CD4-positive, alpha-beta T cell treated with Interleukin-6 at 100 ng/mL for 8 hours (primary cell): ENCODE data around the gene CHD8.
"Not testable (repeated sequence)": the region's sequence is repeated elsewhere in the genome, so short reads cannot be mapped to it uniquely, and the experiment has no call there.

Source experiments
- DNase-seq: peaks from one replicate; pipeline ENCODE4 v3.0.0-alpha.2; 2020; ENCODE audit warnings: mixed read lengths, low spot score

CHD8 gene, protein sequence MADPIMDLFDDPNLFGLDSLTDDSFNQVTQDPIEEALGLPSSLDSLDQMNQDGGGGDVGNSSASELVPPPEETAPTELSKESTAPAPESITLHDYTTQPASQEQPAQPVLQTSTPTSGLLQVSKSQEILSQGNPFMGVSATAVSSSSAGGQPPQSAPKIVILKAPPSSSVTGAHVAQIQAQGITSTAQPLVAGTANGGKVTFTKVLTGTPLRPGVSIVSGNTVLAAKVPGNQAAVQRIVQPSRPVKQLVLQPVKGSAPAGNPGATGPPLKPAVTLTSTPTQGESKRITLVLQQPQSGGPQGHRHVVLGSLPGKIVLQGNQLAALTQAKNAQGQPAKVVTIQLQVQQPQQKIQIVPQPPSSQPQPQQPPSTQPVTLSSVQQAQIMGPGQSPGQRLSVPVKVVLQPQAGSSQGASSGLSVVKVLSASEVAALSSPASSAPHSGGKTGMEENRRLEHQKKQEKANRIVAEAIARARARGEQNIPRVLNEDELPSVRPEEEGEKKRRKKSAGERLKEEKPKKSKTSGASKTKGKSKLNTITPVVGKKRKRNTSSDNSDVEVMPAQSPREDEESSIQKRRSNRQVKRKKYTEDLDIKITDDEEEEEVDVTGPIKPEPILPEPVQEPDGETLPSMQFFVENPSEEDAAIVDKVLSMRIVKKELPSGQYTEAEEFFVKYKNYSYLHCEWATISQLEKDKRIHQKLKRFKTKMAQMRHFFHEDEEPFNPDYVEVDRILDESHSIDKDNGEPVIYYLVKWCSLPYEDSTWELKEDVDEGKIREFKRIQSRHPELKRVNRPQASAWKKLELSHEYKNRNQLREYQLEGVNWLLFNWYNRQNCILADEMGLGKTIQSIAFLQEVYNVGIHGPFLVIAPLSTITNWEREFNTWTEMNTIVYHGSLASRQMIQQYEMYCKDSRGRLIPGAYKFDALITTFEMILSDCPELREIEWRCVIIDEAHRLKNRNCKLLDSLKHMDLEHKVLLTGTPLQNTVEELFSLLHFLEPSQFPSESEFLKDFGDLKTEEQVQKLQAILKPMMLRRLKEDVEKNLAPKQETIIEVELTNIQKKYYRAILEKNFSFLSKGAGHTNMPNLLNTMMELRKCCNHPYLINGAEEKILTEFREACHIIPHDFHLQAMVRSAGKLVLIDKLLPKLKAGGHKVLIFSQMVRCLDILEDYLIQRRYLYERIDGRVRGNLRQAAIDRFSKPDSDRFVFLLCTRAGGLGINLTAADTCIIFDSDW (N-terminal part only)

DNA sequence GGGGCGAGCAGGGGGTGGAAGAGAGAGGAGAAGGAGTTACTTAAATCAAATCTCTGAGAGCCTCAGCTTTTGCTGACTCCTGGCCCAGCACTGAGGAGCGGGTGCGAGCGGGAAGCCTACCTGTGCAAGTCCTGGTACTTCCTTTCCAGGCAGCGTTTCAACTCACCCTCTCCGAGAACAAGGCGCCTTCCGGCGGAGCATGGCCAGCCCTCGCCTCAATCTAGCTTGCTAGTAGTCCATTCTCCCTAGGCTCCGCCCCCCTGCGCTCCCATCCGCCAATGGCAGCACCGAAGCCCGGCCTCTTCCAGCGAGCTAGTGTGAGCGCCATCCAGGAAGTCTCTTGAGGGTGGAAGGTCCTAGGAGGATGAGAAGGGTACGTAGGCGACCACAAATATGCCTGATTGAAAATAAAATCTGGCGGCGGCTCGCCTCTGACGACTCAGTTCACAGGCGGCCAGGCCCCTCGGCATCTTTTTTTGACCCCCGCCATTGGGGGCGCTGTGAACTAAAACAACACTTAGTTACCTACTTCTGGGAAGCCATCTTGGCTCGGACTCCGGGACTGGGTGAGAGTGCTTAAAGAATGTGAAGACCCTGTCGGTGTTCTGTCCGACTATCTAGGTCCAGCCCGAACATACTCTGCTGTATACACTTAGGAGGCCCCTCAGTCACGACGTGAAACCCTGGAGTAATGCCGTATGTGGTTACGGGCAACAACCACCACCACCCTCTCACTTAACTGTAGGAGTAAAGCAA lies at the start of gene CHD8:
Gene CHD8 (minus strand): TSS at position 212 of the 756 bp plus-strand sequence. CDS start 24,480 bp downstream, outside the sequence.
- DNase-seq = peak; percentile 100

DNA sequence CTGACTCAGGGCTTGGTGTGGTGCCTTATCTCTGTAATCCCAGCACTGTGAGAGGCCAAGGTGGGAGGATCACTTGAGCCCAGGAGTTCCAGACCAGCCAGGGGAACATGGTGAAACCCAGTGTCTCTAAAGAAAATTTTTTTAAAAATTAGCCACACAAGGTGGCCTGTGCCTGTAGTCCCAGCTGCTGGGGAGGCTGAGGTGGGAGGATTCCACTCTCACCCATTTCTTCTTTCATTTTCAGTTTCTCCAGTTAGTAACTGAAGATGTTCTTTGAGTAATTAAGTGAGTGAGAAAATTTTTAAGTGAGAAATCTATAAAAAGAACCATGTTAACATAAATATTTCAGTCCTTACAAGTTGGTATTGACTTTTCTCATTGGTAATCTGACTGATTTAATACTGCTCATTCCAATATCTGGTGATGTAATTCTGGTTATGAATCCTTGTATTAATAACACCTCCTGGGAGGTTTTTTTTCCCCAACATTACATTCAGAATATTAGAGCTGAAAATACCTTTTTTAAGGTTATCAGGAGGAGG lies 49.2 kb upstream of the CHD8 start:
- DNase-seq = no peak

DNA sequence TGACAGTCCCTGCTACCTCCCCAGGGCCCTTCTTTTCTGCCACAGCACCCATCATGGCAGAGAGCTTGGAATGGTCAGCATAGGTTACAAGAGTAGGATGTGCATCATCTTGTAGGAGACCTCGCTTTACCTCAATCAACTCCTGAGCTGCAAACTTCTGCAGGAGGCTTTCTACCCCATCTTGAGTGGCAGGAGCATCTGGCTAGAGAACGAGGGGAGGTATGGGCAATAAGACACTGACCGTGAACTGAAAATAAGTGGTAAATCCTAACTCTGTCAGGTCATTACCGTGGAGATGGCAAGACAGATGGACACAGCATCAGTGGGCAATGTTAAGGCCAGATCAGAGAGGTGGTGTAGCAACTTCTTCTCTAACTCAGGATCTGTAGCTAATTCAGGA lies 47.5 kb upstream of the CHD8 start:
- no peak for DNase-seq

DNA sequence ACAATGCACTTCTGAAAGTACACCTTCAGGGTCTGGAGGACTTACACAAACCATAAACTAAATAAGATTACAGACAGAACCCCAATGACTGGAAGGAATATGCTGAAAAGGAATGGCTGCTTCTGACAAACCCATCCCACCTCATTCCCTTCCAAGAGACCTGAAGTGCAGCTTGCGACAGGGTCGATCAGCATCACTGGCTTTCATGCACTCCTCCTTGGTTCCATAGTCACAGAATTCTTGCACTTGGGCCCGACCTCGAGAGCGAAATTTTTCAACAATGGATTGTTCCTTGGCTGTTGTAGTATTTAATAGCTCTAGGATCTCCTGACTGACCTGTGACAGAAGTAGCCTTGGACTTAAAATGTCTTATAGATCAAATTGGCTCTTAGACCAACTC lies 45.6 kb upstream of the CHD8 start:
- DNase-seq = no peak

DNA sequence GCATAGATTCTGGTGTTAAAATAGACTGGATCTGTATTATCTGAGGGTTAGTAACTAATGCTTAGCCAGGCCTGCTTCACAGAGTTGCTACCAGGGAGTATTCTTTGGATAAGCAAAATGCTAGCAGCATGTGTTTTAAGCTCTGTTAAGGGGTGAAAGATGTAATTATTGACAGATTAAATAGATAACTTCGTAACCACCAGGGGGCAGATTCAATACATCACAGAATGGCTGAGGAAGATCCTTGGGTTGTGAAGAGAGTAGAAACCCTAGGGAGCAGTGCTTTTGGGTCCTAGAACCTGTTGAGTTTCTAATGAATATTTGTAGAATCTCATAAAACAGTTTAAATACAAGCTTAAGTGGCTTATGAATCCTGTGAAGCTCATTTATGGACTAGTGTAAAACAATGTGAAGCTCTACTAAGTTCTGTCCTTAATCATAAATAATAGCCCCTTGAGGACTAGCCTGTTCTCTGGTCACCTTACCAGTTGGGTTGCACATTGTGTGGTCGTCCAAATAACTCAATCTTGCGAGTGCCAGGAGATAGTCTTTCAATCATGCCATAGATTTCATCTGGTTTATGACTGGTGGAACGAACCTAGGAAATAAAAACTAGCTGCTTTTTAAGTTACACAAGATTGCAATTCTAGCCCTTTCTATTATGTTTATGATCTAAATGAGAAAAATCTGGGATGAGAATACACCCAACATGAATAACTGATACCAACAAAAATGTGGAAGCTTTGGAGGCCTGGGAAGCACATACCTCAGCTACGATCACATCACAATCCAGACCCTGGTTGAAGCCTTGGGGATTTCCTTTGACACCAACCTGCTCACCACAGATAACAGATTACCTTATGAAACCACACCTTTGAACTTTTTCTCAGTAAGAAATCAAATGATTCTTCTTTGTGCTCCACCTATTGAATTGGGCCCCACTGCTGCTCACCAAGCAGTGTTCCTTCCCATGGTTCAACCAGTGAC lies 42.9 kb upstream of the CHD8 start:
- DNase-seq = peak; percentile 47

DNA sequence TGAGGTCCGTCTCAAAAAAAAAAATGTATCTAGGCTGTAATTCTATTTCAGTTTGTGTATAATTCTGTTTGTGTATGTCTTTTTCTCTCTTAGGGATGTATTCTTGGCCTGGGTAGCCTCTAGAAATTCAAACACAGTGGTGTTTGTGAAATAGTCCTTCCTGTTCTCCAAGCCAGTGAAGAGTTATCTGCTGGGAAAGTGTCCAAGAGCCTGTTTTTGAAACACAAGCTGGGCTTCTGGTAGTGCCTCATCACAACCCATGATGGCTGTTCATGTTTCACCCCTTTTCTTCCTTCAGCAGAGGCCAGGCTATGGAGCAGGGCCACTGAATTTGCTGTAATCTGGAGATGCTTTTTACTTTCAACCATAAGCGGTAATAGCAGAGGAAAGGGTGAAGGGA lies 40.5 kb upstream of the CHD8 start:
- no peak for DNase-seq

DNA sequence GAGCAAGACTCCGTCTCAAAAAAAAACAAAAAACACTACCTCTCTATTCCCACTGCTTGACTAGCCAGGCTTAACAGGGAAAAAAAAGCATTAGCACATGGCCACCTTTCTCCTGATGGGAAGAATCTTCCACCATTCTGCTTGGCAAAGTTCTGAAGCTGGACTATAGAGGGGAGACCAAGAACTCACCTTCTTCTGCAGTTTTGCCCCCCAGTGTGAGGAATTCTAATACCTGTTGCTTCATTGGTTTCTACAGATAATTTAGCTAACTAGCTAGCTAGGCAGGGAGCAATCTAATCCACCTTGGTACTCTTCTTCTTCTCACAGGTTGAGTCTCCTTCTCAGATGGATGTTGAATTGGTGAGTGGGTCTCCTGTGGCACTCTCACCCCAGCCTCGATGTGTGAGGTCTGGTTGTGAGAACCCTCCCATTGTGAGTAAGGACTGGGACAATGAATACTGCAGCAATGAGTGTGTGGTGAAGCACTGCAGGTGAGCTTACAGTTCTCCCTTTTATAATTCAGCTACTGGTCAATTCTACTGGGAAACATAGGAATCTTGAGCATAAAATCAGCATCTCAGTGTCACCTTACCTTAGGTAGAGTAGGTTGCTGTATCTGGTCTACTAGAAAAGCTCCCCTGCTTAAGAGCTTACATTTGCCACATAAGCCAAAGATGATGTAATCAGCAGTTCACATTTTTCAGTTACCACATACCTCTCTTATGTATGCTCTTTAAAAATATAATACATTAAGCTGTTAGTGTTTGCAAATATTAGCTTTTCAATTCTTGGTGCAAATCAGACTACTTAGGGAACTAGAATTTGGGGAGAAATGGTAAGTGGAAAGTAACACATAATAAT lies 39.2 kb upstream of the CHD8 start:
- no peak for DNase-seq

DNA sequence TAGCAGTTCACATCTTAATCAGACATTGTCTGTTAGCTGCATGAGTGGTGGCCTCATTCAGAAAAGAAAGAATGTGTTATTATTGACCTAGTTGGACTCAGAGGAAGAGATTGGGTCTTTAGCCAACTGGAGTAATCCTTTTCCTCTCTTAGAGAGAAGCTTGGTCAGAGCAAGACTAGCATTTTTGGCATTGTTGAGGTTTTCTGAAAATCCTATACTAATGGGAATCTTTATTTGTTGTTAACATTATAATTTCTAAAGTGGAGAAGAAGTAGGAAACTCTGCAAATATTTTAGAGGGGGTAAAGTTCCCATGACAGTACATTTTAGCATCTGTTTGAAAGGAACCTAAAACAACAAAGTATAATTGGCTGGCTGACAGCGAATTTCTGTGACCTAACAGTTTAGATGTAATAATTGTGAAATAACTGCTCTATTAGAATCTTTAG lies 30.7 kb upstream of the CHD8 start:
- DNase-seq = no peak

DNA sequence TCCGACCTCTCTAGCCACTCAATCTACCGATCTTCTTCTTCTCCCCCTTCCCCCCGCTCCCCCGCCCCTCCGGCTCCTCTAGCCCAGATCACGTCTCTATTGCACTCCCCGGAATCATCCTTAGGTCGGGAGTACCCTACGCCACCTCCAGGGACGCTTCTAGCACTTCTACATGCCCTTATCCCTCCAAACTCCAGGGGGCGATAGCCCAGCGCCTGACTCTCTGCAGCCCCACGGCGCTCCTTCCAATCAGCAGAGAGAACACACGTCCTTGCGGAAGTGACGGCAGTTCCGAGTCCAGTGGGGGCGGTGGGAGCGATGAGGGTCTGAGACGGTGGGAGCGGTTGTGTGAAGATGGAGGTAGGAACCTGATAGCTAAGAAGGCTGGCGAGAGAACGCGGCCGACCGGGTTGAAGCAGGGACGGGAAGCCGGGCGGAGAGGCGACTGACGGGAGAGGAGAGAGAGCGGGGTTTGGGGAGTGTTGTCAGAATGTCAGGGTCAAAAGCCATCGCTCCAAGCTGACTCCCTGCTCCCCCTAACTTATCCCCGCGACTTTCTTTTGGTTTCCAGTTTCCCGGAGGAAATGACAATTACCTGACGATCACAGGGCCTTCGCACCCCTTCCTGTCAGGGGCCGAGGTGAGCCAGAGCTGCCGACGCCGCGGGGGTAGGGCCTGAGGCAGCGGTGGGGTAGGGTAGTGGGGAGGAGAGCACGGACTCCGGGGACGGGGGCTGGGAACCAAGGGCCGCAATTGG lies 21.2 kb upstream of the CHD8 start, which contains the start of the genes RAB2B and TOX4:
Gene RAB2B (minus strand): TSS at position 35 of the 757 bp plus-strand sequence. CDS start 87 bp downstream, outside the sequence.
Gene TOX4 (plus strand): TSS at position 271 of the 757 bp plus-strand sequence. CDS start 84 bp downstream, at position 355.
- peak; percentile 97 for DNase-seq

DNA sequence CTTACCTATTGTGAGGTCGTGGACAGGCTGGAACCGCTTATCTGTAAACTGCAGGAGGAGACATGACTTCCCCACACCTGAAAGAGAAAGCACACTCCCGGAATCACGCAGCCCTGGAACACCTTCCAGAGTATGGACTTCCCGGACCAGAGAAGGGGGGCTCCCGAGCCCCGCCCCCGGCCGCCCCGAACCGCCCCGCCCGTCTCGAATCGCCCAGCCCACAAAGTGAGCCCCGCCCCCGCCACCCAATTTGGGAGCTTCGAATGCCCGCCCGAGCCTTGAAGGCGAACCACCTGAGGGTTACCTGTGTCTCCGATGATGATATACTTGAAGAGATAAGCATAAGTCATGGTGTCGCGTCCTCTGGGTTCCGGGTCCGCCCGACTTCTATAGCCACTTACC lies 20.6 kb upstream of the CHD8 start:
- no peak for DNase-seq

DNA sequence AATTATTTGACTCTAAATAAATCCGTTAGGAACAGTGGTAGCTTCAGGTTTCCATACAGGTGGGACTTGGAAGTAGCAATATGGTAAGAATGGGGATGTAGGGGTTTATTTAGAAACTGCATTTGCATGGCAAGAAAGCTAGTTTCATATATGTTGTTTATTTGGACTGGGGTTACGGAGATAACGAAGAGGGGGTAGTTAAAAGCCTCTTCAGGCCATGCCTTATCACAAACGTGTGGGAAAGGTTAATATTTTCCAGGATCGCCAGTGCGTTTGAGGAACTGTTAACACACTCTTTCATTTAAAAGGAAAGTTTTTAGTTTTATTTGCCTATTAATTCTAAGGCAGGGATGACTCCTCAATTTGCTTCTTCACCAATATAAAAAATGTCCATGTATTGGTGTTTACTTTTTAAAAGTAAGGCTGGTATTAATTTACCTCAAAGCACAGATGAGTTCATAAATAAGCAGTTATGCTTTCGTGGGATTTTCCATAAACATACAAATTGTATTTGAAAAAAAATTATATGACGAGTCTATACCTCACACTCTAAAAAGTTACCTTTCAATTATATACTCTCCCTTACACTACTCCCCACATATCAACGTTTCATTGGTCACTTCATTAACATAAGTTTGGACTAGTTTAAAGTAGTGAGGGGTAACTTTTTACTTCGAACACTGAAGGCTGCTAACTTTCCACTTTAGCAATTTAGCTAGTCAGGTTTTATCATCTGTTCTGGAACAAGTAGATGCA lies 20.0 kb upstream of the CHD8 start:
- DNase-seq = no peak

DNA sequence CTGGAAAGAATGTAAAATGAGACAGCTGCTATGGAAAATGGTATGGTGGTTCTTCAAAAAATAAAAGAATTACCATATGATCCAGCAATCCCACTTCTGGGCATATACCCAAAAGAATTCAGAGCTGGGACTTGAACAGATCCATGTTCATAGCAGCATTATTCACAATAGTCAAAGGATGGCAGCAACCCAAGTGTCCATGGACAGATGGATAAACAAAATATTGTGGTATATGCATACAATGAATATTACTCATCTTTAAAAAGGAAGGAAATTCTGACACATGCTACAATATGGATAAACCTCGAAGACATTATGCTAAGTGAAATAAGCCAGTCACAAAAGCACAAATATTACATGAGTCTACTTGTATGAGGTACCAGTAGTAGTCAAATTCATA lies 11.7 kb upstream of the CHD8 start:
- DNase-seq = no peak

DNA sequence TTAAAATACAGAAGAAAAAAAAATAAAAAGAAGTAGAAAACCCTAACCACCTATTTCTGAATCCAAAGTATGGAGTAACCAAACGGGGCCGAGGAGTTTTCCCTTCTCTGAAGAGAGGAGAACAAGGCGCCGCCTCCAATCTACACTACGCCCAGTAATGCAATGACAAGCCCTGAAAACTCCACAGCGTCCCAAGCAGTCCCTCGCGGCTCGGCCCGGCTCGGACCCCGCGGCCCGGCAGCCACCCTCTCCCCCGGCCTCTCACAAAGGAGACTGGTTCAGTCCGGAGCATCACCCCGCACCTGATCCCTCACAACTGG lies 371 bp downstream of the CHD8 start:
- DNase-seq = no peak

DNA sequence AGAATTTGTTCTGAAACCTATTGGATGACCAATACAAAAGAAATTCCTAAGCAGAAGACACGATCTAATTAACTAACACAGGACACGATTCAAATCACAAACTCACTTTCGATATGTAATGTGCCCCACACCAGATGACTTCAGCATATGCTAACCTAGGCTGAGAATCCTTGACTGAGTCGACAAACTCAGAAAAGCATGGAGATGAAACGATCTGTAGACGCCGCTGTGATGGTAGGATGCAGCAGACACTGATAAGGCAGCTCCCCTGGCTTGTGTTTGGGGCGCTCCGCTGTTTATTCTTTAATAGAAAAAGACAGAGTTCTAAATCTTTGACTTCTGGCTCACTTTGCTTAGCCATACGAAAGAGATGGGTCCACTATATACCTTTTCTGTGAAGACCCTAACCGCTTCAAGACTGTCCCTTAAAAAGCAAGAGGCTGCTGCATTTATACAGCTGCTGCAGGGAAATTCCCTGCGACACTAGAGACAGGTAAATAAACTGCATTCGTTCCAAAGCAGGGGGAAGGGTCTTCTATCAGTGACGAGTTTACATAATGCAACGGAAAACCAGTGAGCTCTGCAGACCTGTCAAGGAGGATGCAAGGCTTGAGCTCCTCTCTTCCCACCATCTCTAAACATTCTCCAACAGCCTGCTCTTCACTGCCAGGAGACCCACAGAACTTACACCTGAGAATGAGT lies 929 bp downstream of the CHD8 start:
- DNase-seq = no peak

DNA sequence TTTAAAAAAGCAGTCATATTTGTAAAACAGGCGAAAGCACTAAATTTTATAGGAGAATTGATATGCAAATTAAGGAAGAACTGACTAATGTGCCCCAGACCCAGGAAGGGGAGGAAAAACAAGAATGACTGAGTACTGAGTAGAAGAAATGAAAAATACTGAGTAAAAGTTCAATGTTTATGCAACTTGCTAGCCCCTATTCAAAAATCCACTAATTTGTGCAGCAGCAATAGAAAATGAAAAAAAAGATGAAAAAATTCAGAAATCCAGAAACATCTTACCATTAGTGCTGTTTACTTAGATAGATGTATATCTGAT lies 6.1 kb downstream of the CHD8 start:
- no peak for DNase-seq

DNA sequence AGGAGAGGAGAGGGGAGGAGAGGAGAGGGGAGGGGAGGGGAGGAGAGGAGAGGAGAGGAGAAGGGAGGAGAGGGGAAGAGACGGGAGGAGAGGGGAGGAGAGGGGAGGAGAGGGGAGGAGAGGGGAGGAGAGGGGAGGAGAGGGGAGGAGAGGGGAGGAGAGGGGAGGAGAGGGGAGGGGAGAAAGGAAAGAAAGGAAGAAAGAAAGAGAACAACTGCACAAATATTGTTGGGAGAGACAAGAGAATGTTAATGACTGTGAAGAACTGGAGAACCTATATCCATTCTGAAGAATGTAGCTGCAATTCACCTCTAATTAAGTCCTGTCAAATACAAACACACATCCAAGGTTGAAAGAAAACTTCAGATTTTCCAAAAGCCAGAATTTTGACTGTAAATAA lies 13.3 kb downstream of the CHD8 start:
- DNase-seq = not testable (repeated sequence)

DNA sequence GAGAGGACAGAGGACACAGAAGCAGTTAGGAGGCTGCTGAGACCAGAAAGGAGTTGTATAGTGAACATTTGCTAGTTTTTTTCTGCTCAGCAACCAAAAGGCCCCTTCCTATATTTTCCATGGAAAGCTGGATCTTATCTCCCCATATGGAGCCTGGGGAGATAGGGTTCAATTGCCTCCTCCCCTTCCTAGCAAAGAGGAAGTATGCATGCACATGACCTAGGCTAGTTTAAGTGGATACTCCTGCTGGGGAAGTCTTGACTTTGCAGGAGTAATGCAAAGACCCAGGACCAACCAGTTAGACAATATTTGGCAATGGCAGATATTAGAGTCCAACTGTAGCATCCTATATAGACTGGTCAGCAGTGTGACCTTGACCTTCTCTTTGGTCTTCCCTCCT lies 15.1 kb downstream of the CHD8 start:
- no peak for DNase-seq
